Skeletal muscle tissue (tissue), 4 donors: ENCODE results near the gene FAM50A. TPM values are rescaled to one million over a fixed set of nuclear protein-coding genes. Genes with fewer than 3 reads are reported as not detected.

ENCODE experiments used
- H3K27ac ChIP-seq: one replicate; pipeline ENCODE4 v1.7.0; 2013; ENCODE audit warnings: mild to moderate bottlenecking, low read depth, low read length, inconsistent platforms
- H3K27me3 ChIP-seq, 3 donors: one replicate each; pipeline ENCODE4 v1.7.0; 2013; ENCODE audit warnings: low read length in 3 of 3; ENCODE audit not compliant: control insufficient read depth in 3 of 3, insufficient read depth in 3 of 3
- H3K36me3 ChIP-seq, 3 donors: one replicate each; pipeline ENCODE4 v1.7.0; 2013; ENCODE audit warnings: low read length in 3 of 3; ENCODE audit not compliant: control insufficient read depth in 3 of 3, insufficient read depth in 3 of 3
- H3K4me1 ChIP-seq, 3 donors: one replicate each; pipeline ENCODE4 v1.7.0; 2013; ENCODE audit warnings: low read length in 3 of 3, mild to moderate bottlenecking in 3 of 3; ENCODE audit not compliant: control insufficient read depth in 3 of 3, insufficient read depth in 3 of 3
- H3K4me3 ChIP-seq, 3 donors: one replicate each; pipeline ENCODE4 v1.7.0; 2013; ENCODE audit warnings: low read length in 3 of 3
- H3K9ac ChIP-seq, 3 donors: one replicate each; pipeline ENCODE4 v1.7.0; 2013; ENCODE audit warnings: low read length in 3 of 3, mild to moderate bottlenecking in 3 of 3, moderate library complexity in 2 of 3, low read depth in 1 of 3
- H3K9me3 ChIP-seq, 3 donors: one replicate each; pipeline ENCODE4 v1.7.0; 2013; ENCODE audit warnings: low read length in 3 of 3; ENCODE audit not compliant: control insufficient read depth in 3 of 3
- total RNA-seq: library from RNA; depleted of rRNA; stranded (reverse); fragments of >200 nt; gene quantifications from one replicate; pipeline ENCODE4 v1.2.3, GENCODE V29; 2014
- donor health status: Osteomylitis.

FAM50A gene
- total RNA-seq, 1 donor from 2014 or later = 16.7 TPM

- peaks cover 18 to 21% (median 19%) of the 10 kb centered on the region in 3 donors for H3K4me1 ChIP-seq
- H3K9me3 ChIP-seq = no peaks in the 10 kb centered on the region
- no peaks in the 10 kb centered on the region for H3K27me3 ChIP-seq
- H3K27ac ChIP-seq = peak overlapping the region; percentile 91
- H3K9ac ChIP-seq = peak overlapping the region; percentile 20 to 93 (median 80)
- peak overlapping the region; percentile 62 to 73 (median 72) for H3K4me3 ChIP-seq
- peaks cover 0 to 12% (median 7%) of the 10 kb centered on the region in 3 donors for H3K36me3 ChIP-seq
Measured at GRCh38 chrX:154412468-154412867, 31.5 kb upstream of the FAM50A start.

- Histone ChIP-seq H3K27me3 (no peaks in the 10 kb centered on the region), H3K36me3 (peaks cover 0 to 12% (median 7%) of the 10 kb centered on the region in 3 donors), H3K9me3 (no peaks in the 10 kb centered on the region), H3K27ac (no peak overlapping the region), H3K4me1 (peaks cover 18 to 22% (median 19%) of the 10 kb centered on the region in 3 donors), H3K4me3 (no peak overlapping the region), H3K9ac (no peak overlapping the region)
Measured at GRCh38 chrX:154413142-154413541, 30.8 kb upstream of the FAM50A start.

GRCh38 chrX:154417157-154417556 lies 26.8 kb upstream of the FAM50A start:
- Histone ChIP-seq H3K4me1 (peaks cover 12 to 33% (median 26%) of the 10 kb centered on the region in 3 donors), H3K27ac (no peak overlapping the region), H3K27me3 (no peaks in the 10 kb centered on the region), H3K4me3 (no peak overlapping the region), H3K9me3 (no peaks in the 10 kb centered on the region), H3K36me3 (peaks cover 0 to 12% (median 11%) of the 10 kb centered on the region in 3 donors), H3K9ac (no peak overlapping the region)

GRCh38 chrX:154419189-154419588 lies 24.8 kb upstream of the FAM50A start:
- Histone ChIP-seq H3K9me3 (no peaks in the 10 kb centered on the region), H3K27ac (peak overlapping the region; percentile 19), H3K4me3 (no peak overlapping the region), H3K36me3 (peaks cover 0 to 8% (median 0%) of the 10 kb centered on the region in 3 donors), H3K9ac (no peak overlapping the region), H3K4me1 (peaks cover 4 to 25% (median 15%) of the 10 kb centered on the region in 3 donors), H3K27me3 (no peaks in the 10 kb centered on the region)

- Histone ChIP-seq H3K4me1 (peaks cover 4 to 25% (median 15%) of the 10 kb centered on the region in 3 donors), H3K9me3 (no peaks in the 10 kb centered on the region), H3K27ac (peak overlapping the region; percentile 25), H3K27me3 (no peaks in the 10 kb centered on the region), H3K4me3 (peak overlapping the region in 2 of 3 donors; percentile 38 to 60), H3K9ac (peak overlapping the region in 2 of 3 donors; percentile 43 to 73), H3K36me3 (peaks cover 0 to 8% (median 0%) of the 10 kb centered on the region in 3 donors)
Measured at GRCh38 chrX:154419688-154420401, 24.1 kb upstream of the FAM50A start.

GRCh38 chrX:154420402-154420756 lies 23.6 kb upstream of the FAM50A start:
- Histone ChIP-seq H3K9me3 (no peaks in the 10 kb centered on the region), H3K4me1 (peaks cover 4 to 25% (median 15%) of the 10 kb centered on the region in 3 donors), H3K36me3 (peaks cover 0 to 4% (median 0%) of the 10 kb centered on the region in 3 donors), H3K27ac (peak overlapping the region; percentile 25), H3K4me3 (peak overlapping the region in 2 of 3 donors; percentile 38 to 60), H3K27me3 (no peaks in the 10 kb centered on the region), H3K9ac (peak overlapping the region in 2 of 3 donors; percentile 43 to 73)

GRCh38 chrX:154426916-154427770 lies 16.8 kb upstream of the FAM50A start:
- Histone ChIP-seq H3K27ac (peak overlapping the region; percentile 1), H3K9ac (peak overlapping the region in 1 of 3 donors; percentile 16), H3K27me3 (no peaks in the 10 kb centered on the region), H3K9me3 (no peaks in the 10 kb centered on the region), H3K4me3 (peak overlapping the region in 1 of 3 donors; percentile 6), H3K4me1 (peaks cover 14 to 15% (median 15%) of the 10 kb centered on the region in 3 donors), H3K36me3 (peaks cover 3 to 7% (median 4%) of the 10 kb centered on the region in 3 donors)

- H3K9ac ChIP-seq = peak within 1 kb of the TSS; percentile 61 to 82 (median 80)
- H3K4me1 ChIP-seq = peaks cover 14 to 15% (median 15%) of the 10 kb centered on the region in 3 donors
- no peaks in the 10 kb centered on the region for H3K27me3 ChIP-seq
- H3K9me3 ChIP-seq = no peaks in the 10 kb centered on the region
- peak within 1 kb of the TSS; percentile 81 for H3K27ac ChIP-seq
- H3K4me3 ChIP-seq = peak within 1 kb of the TSS; percentile 72 to 75 (median 73)
- H3K36me3 ChIP-seq = peaks cover 8 to 16% (median 14%) of the 10 kb centered on the region in 3 donors
Measured at GRCh38 chrX:154428176-154429171, 15.5 kb upstream of the FAM50A start, which contains the start of gene ATP6AP1. Gene ATP6AP1, plus strand, starts transcription at chrX:154428677. Its CDS starts 16 bp downstream, at chrX:154428693.

GRCh38 chrX:154429711-154430110 lies 14.2 kb upstream of the FAM50A start:
- Histone ChIP-seq H3K4me3 (peak overlapping the region; percentile 72 to 75 (median 73)), H3K27me3 (no peaks in the 10 kb centered on the region), H3K9ac (peak overlapping the region in 2 of 3 donors; percentile 80 to 82), H3K27ac (peak overlapping the region; percentile 30), H3K4me1 (peaks cover 14 to 15% (median 15%) of the 10 kb centered on the region in 3 donors), H3K9me3 (no peaks in the 10 kb centered on the region), H3K36me3 (peaks cover 20 to 24% (median 20%) of the 10 kb centered on the region in 3 donors)
